SK-N-SH (cell line): ENCODE data around the gene ATOSA. TPM values are rescaled to one million over a fixed set of nuclear protein-coding genes. Genes with fewer than 3 reads are reported as not detected.

Experiments used
- CTCF ChIA-PET: fragments of 300-600, 350-600 bp; formaldehyde crosslinking; extraction: SDS; loops from one replicate; lab custom pipeline; 2021; lab: Yijun Ruan, JAX
- POLR2A ChIA-PET: fragments of 350-600 bp; sonication (Branson Sonifier 250); formaldehyde crosslinking; extraction: SDS; loops from one replicate; lab custom pipeline; 2020; ENCODE audit warnings: antibody characterized with exemption, inconsistent platforms; lab: Yijun Ruan, JAX
- DNase-seq: peaks from one replicate; pipeline ENCODE4 v3.0.0; 2012
- H2AFZ ChIP-seq: fragments of 200-600 bp; sonication (generic); 2 replicates; pipeline ENCODE4 v1.8.1; 2016; ENCODE audit warnings: antibody characterized with exemption, mild to moderate bottlenecking, low read depth
- H3F3A ChIP-seq: fragments of 200-600 bp; sonication (generic); replicated peaks from 2 replicates; pipeline ENCODE3; 2016; ENCODE audit warnings: antibody characterized with exemption, mild to moderate bottlenecking; ENCODE audit not compliant: insufficient read depth
- H3K27ac ChIP-seq, 2 experiments: fragments of 200-500 bp in 1 of 2; fragments of 200-600 bp in 1 of 2; sonication (Bioruptor generic) in 1 of 2; sonication (generic), shearing (Covaris generic) in 1 of 2; 2 replicates each; pipeline versions ENCODE4 v1.5.1 to v1.6.1; 2014 to 2016; ENCODE audit warnings: low read depth in 2 of 2, inconsistent platforms in 1 of 2, low read length in 1 of 2, mild to moderate bottlenecking in 1 of 2, mixed read lengths in 1 of 2
- H3K27me3 ChIP-seq: fragments of 200-600 bp; sonication (generic), shearing (Covaris generic); 2 replicates; pipeline ENCODE4 v1.6.1; 2016; ENCODE audit warnings: mixed run types; ENCODE audit not compliant: insufficient read depth
- H3K36me3 ChIP-seq, 2 experiments: fragments of 200-500 bp in 1 of 2; fragments of 200-600 bp in 1 of 2; sonication (Bioruptor generic) in 1 of 2; sonication (generic) in 1 of 2; replicated peaks in 1 of 2; 2 replicates each; pipeline versions ENCODE3 to v1.5.1; 2014 to 2016; ENCODE audit warnings: low read length in 1 of 2, mild to moderate bottlenecking in 1 of 2; ENCODE audit not compliant: insufficient read depth in 2 of 2, control insufficient read depth in 1 of 2
- H3K4me1 ChIP-seq, 2 experiments: fragments of 200-500 bp in 1 of 2; fragments of 200-600 bp in 1 of 2; sonication (Bioruptor generic) in 1 of 2; sonication (generic), shearing (Covaris generic) in 1 of 2; 2 replicates each; pipeline versions ENCODE4 v1.5.1 to v1.6.1; 2014 to 2016; ENCODE audit warnings: low read depth in 1 of 2, low read length in 1 of 2, mixed run types in 1 of 2; ENCODE audit not compliant: insufficient read depth in 2 of 2, control insufficient read depth in 1 of 2
- H3K4me2 ChIP-seq: fragments of 200-600 bp; sonication (generic), shearing (Covaris generic); 2 replicates; pipeline ENCODE4 v1.6.1; 2017; ENCODE audit warnings: mixed run types
- H3K4me3 ChIP-seq, 2 experiments: fragments of 200-500 bp in 1 of 2; fragments of 200-600 bp in 1 of 2; sonication (Bioruptor generic) in 1 of 2; sonication (generic), shearing (Covaris generic) in 1 of 2; 2 replicates each; pipeline versions ENCODE4 v1.5.1 to v1.8.1; 2014 to 2016; ENCODE audit warnings: low read depth in 2 of 2, inconsistent platforms in 1 of 2, low read length in 1 of 2, mild to moderate bottlenecking in 1 of 2, mixed read lengths in 1 of 2, moderate library complexity in 1 of 2
- H3K79me2 ChIP-seq: fragments of 200-600 bp; sonication (generic); 2 replicates; pipeline ENCODE4 v1.8.1; 2017; ENCODE audit warnings: mild to moderate bottlenecking; ENCODE audit not compliant: insufficient read depth
- H3K9ac ChIP-seq: fragments of 200-600 bp; sonication (generic); 2 replicates; pipeline ENCODE4 v1.6.1; 2017; ENCODE audit warnings: mixed run types
- H3K9me2 ChIP-seq: fragments of 200-600 bp; sonication (generic); 2 replicates; pipeline ENCODE4 v1.6.1; 2017; ENCODE audit warnings: mixed run types
- H3K9me3 ChIP-seq: fragments of 200-600 bp; sonication (generic); 2 replicates; pipeline ENCODE4 v1.6.1; 2017; ENCODE audit warnings: mixed run types, mild to moderate bottlenecking, moderate library complexity
- H4K20me1 ChIP-seq: fragments of 200-600 bp; sonication (generic); 2 replicates; pipeline ENCODE4 v1.6.1; 2017; ENCODE audit warnings: mild to moderate bottlenecking, mixed run types; ENCODE audit not compliant: insufficient read depth
- ELF1 ChIP-seq: IDR thresholded peaks from 2 replicates; pipeline ENCODE4 v1.4.0; 2012
- EP300 ChIP-seq, 2 experiments: IDR thresholded peaks; 2 replicates each; pipeline versions ENCODE4 v1.4.0 to v1.6.1; 2012; ENCODE audit warnings: borderline replicate concordance in 1 of 2, low read depth in 1 of 2, low read length in 1 of 2
- FOSL2 ChIP-seq: IDR thresholded peaks from 2 replicates; pipeline ENCODE4 v1.4.0; 2012; ENCODE audit warnings: low read depth, mild to moderate bottlenecking, moderate library complexity, borderline replicate concordance
- FOXJ3 ChIP-seq: sonication (generic); formaldehyde crosslinking; IDR thresholded peaks from 2 replicates; pipeline ENCODE4 v1.5.1; 2020; ENCODE audit warnings: mild to moderate bottlenecking, missing genetic modification reagents
- GABPA ChIP-seq: IDR thresholded peaks from 2 replicates; pipeline ENCODE4 v1.4.0; 2012; ENCODE audit warnings: low read depth, mild to moderate bottlenecking
- IRF3 ChIP-seq: fragments of 150-350 bp; IDR thresholded peaks from 2 replicates; pipeline ENCODE4 v1.6.1; 2016; ENCODE audit warnings: mild to moderate bottlenecking, low read depth, low read length
- JUND ChIP-seq: IDR thresholded peaks from 2 replicates; pipeline ENCODE4 v1.4.0; 2012
- MEF2A ChIP-seq: IDR thresholded peaks from 2 replicates; pipeline ENCODE4 v1.4.0; 2012; ENCODE audit warnings: low read depth, borderline replicate concordance
- POLR2AphosphoS5 ChIP-seq: IDR thresholded peaks from 2 replicates; pipeline ENCODE4 v1.6.1; 2012; ENCODE audit warnings: low read depth, low read length
- RCOR1 ChIP-seq: fragments of 150-350 bp; IDR thresholded peaks from 2 replicates; pipeline ENCODE4 v1.6.1; 2017; ENCODE audit warnings: antibody characterized with exemption, low read length
- REST ChIP-seq: IDR thresholded peaks from 2 replicates; pipeline ENCODE4 v1.6.1; 2012; ENCODE audit warnings: mild to moderate bottlenecking, low read depth, low read length, moderate library complexity
- RFX5 ChIP-seq: IDR thresholded peaks from 2 replicates; pipeline ENCODE4 v1.6.1; 2012; ENCODE audit warnings: mild to moderate bottlenecking, improper control_type of control experiment, low read length
- RXRA ChIP-seq: IDR thresholded peaks from 2 replicates; pipeline ENCODE4 v1.4.0; 2012; ENCODE audit warnings: low read depth, mild to moderate bottlenecking, borderline replicate concordance
- USF1 ChIP-seq: IDR thresholded peaks from 2 replicates; pipeline ENCODE4 v1.4.0; 2012; ENCODE audit warnings: low read depth, borderline replicate concordance
- USF2 ChIP-seq: fragments of 150-350 bp; IDR thresholded peaks from 2 replicates; pipeline ENCODE4 v1.6.1; 2017; ENCODE audit warnings: antibody characterized with exemption, low read length, low read depth, borderline replicate concordance
- WGBS: methylation state at CpG from one replicate; pipeline ENCODE4 v1.1.6; 2017; ENCODE audit warnings: low lambda C conversion rate; 5-methylcytosine and 5-hydroxymethylcytosine counted together
- polyA plus RNA-seq, 3 experiments: library from polyadenylated mRNA; depleted of rRNA; stranded (reverse); fragments of >200 nt; gene quantifications; 2 replicates each; pipeline ENCODE4 v1.2.3, GENCODE V29; 2012

Gene ATOSA
- polyA plus RNA-seq, 1 of the 3 experiments (the other 2 are of a cell fraction) = 7.4 TPM

GRCh38 chr15:52715411-52715810 lies 36.2 kb upstream of the ATOSA start:
- H3K79me2 ChIP-seq = no peaks in the 10 kb centered on the region
- no peaks in the 10 kb centered on the region for H4K20me1 ChIP-seq
- WGBS = 55% methylated on average over 5 of the region's 5 CpGs
- H3K9me3 ChIP-seq = no peaks in the 10 kb centered on the region
- H3K36me3 ChIP-seq = no peaks in the 10 kb centered on the region
- H2AFZ ChIP-seq = no peak overlapping the region
- TF ChIP-seq EP300 (IDR thresholded peaks at IDR 0.05; ENCODE audit: borderline replicate concordance in 1 of 2, low read depth in 1 of 2, low read length in 1 of 2) (no peak), GABPA (no peak), MEF2A (no peak), REST (no peak), FOSL2 (no peak), JUND (no peak), RFX5 (no peak), USF1 (no peak), RXRA (no peak), FOXJ3 (CRISPR knock-in tag) (no peak), USF2 (no peak), IRF3 (no peak), RCOR1 (no peak), ELF1 (no peak), POLR2AphosphoS5 (no peak)
- TF ChIP-seq, all 33 proteins: peak for 0
- CTCF ChIA-PET = interaction anchor here (1.3 kb wide), 1 partner anchor 18 kb away, joined by 3 read pairs; no protein-coding TSS in a partner anchor
- Histone ChIP-seq H3K4me3 (no peak overlapping the region), H3K9ac (no peak overlapping the region), H3K9me2 (no peaks in the 10 kb centered on the region), H3K27me3 (no peaks in the 10 kb centered on the region; the same call in 1 of the 2 replicates), H3F3A (no peaks in the 10 kb centered on the region), H3K4me2 (no peak overlapping the region), H3K27ac (no peak overlapping the region), H3K4me1 (no peaks in the 10 kb centered on the region)
- no peak for DNase-seq
- POLR2A ChIA-PET = no interaction called here
